GM03348 (cell line): ENCODE data around the gene GPR149.
A peak's percentile ranks its signal among the peaks of the same experiment; 100 is the strongest.

Source experiments
- DNase-seq: peaks from one replicate; pipeline ENCODE4 v3.0.0; 2012; ENCODE audit warnings: low spot score

Gene GPR149

GRCh38 chr3:154345422-154346122 lies 84.4 kb downstream of the GPR149 start:
- no peak for DNase-seq

GRCh38 chr3:154338570-154338969 lies 91.4 kb downstream of the GPR149 start:
- no peak for DNase-seq

DNA sequence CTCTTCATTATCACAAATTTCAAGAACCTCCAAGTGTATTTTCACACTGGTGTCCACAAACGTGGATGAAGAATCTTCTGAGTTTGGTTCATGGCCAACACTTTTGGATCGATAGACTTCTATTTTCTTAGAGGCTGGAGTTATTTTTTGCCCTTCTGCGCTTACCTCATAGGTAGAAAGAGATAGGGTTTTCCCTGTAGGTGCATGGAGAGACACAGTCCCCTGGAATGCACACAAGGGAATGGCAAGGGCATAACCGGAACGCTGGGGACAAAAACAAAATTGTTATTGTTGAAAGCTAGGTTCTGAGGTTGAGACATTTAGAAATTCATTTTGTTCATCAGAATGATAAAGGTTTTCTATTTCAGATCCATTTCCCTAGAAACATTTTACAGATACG lies 92.0 kb downstream of the GPR149 start:
- no peak for DNase-seq

- DNase-seq: peak; percentile 33
Measured at GRCh38 chr3:154334973-154335420, 95.0 kb downstream of the GPR149 start.

DNA sequence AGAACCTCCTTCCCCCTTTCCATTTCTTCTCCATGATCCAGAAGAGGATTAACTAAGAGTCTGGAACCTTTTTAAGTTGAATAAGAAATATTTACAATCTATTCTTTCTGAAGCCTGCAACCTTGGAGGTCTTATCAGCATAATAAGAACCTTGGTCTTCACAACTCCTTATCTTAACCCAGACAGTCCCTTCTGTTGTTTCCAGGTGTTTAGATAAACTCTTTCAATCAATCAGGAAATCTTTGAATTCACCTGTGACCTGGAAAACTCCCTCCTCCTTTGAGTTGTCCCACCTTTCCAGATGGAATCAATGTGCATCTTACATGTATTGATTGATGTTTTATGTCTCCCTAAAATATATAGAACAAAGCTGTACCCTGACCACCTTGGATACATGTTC lies 102.1 kb downstream of the GPR149 start:
- DNase-seq: no peak

GRCh38 chr3:154324919-154325318 lies 105.1 kb downstream of the GPR149 start:
- no peak for DNase-seq

- DNase-seq: peak; percentile 94
Measured at GRCh38 chr3:154323891-154324738, 105.9 kb downstream of the GPR149 start, which contains the start of gene DHX36. DHX36 (minus strand) TSS chr3:154324487; CDS start chr3:154324416, 71 bp downstream.

- DNase-seq: no peak
Measured at GRCh38 chr3:154316974-154317767, 112.8 kb downstream of the GPR149 start.

- DNase-seq: no peak
Measured at GRCh38 chr3:154314152-154314551, 115.8 kb downstream of the GPR149 start.

- peak; percentile 21 for DNase-seq
Measured at GRCh38 chr3:154310840-154311239, 119.2 kb downstream of the GPR149 start.

GRCh38 chr3:154307363-154307762 lies 122.6 kb downstream of the GPR149 start:
- no peak for DNase-seq

DNA sequence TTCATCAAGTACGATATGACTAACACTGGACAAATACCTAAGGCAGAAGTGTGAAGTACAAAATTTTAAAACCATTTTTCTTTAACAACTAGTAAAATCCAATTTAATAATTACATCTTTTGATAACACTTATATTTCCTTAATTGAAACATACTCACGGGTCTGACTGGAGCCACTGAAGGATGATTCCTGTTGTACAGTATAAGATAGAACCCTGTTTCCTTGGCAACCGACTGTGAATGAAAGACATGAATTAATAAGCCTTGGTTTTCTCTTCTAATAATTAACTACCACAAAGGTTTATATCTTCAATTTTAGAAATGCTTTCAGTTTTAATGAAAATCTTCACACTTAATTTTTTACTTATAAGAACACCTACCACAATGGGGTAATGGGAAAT lies 125.1 kb downstream of the GPR149 start:
- no peak for DNase-seq

DNA sequence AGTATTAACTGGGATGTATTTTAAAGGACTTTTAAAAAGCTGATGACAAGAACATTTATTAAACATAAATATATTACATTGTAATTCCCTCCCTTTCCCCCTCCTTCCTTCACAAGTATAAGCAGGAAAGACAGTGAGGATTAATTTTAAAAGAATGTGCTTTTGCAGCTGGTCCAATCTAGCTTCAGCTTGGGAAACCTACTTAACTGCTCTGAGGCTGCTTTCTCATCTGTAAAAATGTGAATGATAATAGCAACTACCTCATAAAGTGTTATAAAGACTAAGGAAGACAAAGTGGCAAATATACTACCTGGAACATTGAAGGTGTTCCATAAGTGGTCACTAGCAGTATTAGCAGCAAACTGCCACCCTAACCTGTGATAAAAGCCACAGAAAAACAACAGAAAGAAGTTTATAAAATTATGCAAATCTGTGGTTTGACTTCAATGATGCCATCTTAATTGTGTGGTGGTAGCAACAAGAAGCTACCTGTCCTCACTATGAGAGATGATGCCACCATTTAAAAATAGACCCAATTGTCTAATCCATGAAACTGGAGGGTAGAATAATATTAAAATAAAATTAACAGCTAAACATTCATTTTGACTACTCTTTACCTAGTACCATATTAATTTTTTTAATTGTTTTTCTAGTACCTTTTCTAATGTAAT lies 125.7 kb downstream of the GPR149 start:
- peak; percentile 44 for DNase-seq

- DNase-seq: no peak
Measured at GRCh38 chr3:154301561-154301960, 128.4 kb downstream of the GPR149 start.

DNA sequence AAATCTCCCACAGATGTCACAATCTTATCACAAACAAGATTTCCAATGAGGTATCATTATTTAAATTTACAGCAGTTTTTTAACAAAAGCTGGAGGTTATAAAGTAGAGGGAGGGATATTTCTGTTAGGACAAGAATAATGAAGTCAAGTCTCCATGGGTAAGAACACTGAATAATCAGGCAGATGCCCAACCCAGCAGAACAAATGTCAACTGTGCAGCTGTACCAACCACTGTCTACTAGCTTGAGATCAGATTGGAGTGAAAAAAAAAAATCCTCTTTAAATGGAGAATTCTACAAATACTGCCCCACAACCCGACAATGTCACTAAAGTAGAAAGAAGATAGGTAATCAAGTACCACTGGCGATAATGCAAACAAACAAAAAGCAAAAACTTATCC lies 136.0 kb downstream of the GPR149 start:
- no peak for DNase-seq

- DNase-seq: no peak
Measured at GRCh38 chr3:154290187-154290586, 139.8 kb downstream of the GPR149 start.
